ENCODE data around the gene RPSA. TPM values are rescaled to one million over a fixed set of nuclear protein-coding genes. Genes with fewer than 3 reads are reported as not detected.

The RPSA gene
- total and polyA plus RNA-seq, 9 of the 15 experiments (the other 6 are each of a cell fraction or from before 2014, with no cell fraction given): 2,290 to 4,272 (median 2,730) TPM

GRCh38 chr3:39433642-39434041 lies 27.1 kb downstream of the RPSA start:
- ATAC-seq (no peak), DNase-seq (ENCODE audit: extremely low read depth in 1 of 4, low spot score in 3 of 4) (no peak), FAIRE-seq (no peak)
- Histone ChIP-seq H3K79me2 (ENCODE audit: control insufficient read depth, insufficient read depth, low read length) (no peaks in the 10 kb centered on the region), H4K20me1 (replicated peaks; ENCODE audit: control insufficient read depth, insufficient read depth, low read length) (no peaks in the 10 kb centered on the region), H3K9me3 (replicated peaks; ENCODE audit: control insufficient read depth, insufficient read depth, low read depth, low read length) (no peaks in the 10 kb centered on the region), H2AFZ (ENCODE audit: low read depth, low read length) (no peak overlapping the region), H3K4me2 (ENCODE audit: insufficient read depth, low read length) (no peak overlapping the region), H3K27ac (ENCODE audit: extremely low read depth, low read depth, low read length) (no peak overlapping the region), H3K4me1 (replicated peaks in 1 of 2; ENCODE audit: control insufficient read depth in 2 of 2, insufficient read depth in 2 of 2, low read length in 2 of 2) (peaks cover 0 to 4% of the 10 kb centered on the region in 2 experiments; a peak in 2 of 5 replicates), H3K4me3 (no peak overlapping the region), H3K9me1 (ENCODE audit: control insufficient read depth, insufficient read depth, low read length) (no peaks in the 10 kb centered on the region), H3K9ac (ENCODE audit: insufficient read depth in 1 of 2, low read depth in 2 of 2, low read length in 2 of 2) (no peak overlapping the region), H3K27me3 (ENCODE audit: control insufficient read depth in 2 of 2, insufficient read depth in 2 of 2, low read length in 2 of 2) (peaks cover 22 to 46% of the 10 kb centered on the region in 2 experiments), H3K36me3 (ENCODE audit: control insufficient read depth, insufficient read depth, low read length) (no peaks in the 10 kb centered on the region)
- TF ChIP-seq U2AF1 (optimal IDR thresholded peaks at IDR 0.05; ENCODE audit: low read depth, low read length) (no peak), ZNF134 (CRISPR knock-in tag; conservative IDR thresholded peaks at IDR 0.05) (no peak), ZNF431 (CRISPR knock-in tag; IDR thresholded peaks at IDR 0.05) (no peak), MAZ (CRISPR knock-in tag; conservative IDR thresholded peaks at IDR 0.05 in 1 of 2, IDR thresholded peaks at IDR 0.05 in 1 of 2) (no peak), HMG20A (CRISPR knock-in tag; conservative IDR thresholded peaks at IDR 0.05) (no peak), SMARCC2 (IDR thresholded peaks at IDR 0.05; ENCODE audit: low read depth) (no peak), JUNB (CRISPR knock-in tag; conservative IDR thresholded peaks at IDR 0.05) (no peak), HINFP (tag; conservative IDR thresholded peaks at IDR 0.05; ENCODE audit: low read depth) (no peak), SRSF3 (IDR thresholded peaks at IDR 0.05; ENCODE audit: insufficient read depth, low read length) (no peak), ADNP (tag; IDR thresholded peaks at IDR 0.05) (no peak), CHD2 (IDR thresholded peaks at IDR 0.05; ENCODE audit: low read depth, low read length) (no peak), ZNF695 (CRISPR knock-in tag; IDR thresholded peaks at IDR 0.05) (no peak), KAT7 (CRISPR knock-in tag; IDR thresholded peaks at IDR 0.05; ENCODE audit: borderline replicate concordance) (no peak), ATF7 (IDR thresholded peaks at IDR 0.05) (no peak), CREBBP (IDR thresholded peaks at IDR 0.05; ENCODE audit: low read depth, low read length) (no peak), ZNF668 (CRISPR knock-in tag; IDR thresholded peaks at IDR 0.05) (no peak), ZNF282 (CRISPR knock-in tag; IDR thresholded peaks at IDR 0.05) (no peak)
- intact Hi-C loops (cut with micrococcal nuclease): no loop called here
- in situ Hi-C loops (cut with MboI): no loop called here
- ChIA-PET POLR2A (interaction anchor here (0.6 to 2.2 kb wide), 4 partner anchors 17 to 247 kb away, joined by 4 to 7 read pairs (median 6); no protein-coding TSS in a partner anchor), CTCF (ENCODE audit: low intra/inter-chr PET ratio) (no interaction called here)
- no TSS peak for BruUV-seq (replicated peaks)
- 11% methylated on average over 3 of the region's 3 CpGs for WGBS (ENCODE audit: insufficient coverage, low coverage, missing lambda C conversion rate)
